D721Med (cell line): ENCODE results near the gene MYH14.
A peak's percentile ranks its signal among the peaks of the same experiment; 100 is the strongest.

Experiments
- DNase-seq: peaks from one replicate; pipeline ENCODE4 v3.0.0; 2011; ENCODE audit warnings: low spot score; ENCODE audit not compliant: insufficient read length
- FAIRE-seq: peaks from 2 replicates; lab custom pipeline; 2011; peaks lifted over from hg19 to GRCh38; lab: Jason Lieb, UNC
- TF ChIP-seq, protein P1 (sequence below): IDR thresholded peaks from 2 replicates; pipeline ENCODE4 v1.5.1; 2012; ENCODE audit warnings: mild to moderate bottlenecking, control low read depth; ENCODE audit not compliant: insufficient read depth; ENCODE audit errors: missing control alignments

Gene MYH14

DNA sequence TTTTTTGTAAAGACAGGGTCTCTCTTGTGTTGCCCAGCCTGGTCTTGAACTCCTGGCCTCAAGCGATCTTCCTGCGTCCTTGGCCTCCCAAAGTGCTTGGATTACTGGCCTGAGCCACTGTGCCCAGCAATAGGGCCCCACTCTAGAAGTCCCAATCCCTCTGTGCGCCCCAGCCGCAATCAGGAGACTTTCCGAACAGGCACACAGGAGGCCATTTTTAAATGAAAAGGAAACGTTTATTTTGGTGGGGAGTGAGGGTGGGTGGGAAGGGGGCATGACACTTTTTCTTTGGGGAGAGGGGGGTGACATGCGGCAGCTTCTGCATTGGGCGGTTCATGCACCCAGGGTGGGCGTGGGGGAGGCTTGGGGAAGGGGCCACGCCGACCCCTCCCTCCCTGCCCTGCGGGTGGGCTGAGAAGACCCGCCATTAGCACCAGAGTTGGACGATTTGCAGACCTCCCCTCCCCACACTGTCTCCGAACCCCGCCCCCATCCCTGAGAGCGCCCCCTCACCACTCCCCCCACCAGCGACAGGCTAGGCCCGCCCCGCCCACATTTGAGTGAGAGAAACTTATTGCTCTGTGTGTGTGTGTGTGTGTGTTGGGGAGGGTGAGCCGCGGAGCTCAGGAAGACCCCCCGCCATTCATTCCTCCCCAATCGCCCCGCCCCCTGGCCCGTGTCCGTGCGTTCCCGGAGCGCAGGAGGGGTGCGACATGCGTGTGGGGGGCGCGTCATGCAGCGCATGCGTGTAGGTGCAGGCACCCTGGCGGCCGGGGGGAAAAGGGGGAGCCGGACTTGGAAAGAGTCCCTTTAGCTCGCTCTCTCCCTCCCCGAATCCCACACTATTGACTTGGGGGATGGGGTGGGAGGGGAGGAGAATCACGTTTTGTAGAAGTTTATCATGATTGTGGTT lies 108.6 kb downstream of the MYH14 start:
- DNase-seq (peak; percentile 57), FAIRE-seq (no peak)
- TF ChIP-seq, protein P1, sequence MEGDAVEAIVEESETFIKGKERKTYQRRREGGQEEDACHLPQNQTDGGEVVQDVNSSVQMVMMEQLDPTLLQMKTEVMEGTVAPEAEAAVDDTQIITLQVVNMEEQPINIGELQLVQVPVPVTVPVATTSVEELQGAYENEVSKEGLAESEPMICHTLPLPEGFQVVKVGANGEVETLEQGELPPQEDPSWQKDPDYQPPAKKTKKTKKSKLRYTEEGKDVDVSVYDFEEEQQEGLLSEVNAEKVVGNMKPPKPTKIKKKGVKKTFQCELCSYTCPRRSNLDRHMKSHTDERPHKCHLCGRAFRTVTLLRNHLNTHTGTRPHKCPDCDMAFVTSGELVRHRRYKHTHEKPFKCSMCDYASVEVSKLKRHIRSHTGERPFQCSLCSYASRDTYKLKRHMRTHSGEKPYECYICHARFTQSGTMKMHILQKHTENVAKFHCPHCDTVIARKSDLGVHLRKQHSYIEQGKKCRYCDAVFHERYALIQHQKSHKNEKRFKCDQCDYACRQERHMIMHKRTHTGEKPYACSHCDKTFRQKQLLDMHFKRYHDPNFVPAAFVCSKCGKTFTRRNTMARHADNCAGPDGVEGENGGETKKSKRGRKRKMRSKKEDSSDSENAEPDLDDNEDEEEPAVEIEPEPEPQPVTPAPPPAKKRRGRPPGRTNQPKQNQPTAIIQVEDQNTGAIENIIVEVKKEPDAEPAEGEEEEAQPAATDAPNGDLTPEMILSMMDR: no peak

DNA sequence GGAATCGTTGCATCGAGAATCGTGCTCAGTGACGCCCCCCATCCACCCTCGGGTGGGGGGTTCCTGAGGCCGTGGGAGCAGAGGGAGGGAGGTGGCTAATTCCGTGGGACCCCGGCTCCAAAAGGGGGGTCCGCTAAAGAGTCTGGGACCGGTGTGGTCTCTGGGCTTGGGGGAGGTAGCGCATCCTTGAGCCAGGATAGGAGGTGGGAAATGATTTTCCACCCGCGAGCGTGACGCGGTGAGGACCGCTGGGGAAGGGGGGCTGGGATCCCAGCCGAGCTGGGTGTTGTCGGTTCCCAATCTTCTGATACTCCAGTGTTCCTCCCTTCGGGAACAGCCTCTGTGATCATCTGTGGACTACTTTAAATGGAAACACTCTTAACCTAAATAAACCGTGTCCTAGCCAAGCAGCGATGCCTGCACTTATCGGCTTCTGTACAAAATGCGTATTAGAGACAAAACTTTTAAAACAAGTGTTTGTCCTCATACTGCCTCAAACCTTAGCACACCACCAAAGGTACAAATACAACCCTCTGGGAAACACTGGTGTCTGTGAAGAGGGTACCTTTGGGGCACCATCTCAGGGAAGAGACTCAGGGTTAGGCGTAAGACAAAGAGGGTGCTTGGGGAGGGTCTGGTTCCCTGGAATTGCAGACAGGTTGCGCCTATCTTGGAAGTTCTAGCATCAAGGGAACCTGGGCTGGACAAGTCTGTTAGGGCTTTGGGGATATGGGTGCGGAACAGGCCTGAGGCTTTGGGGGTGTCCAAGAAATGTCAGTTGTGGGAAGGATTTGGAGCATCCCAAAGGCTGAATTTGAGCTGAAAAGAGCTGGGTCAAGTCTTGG lies 109.8 kb downstream of the MYH14 start:
- DNase-seq: no peak
- FAIRE-seq: no peak
- TF ChIP-seq, protein P1: no peak

DNA sequence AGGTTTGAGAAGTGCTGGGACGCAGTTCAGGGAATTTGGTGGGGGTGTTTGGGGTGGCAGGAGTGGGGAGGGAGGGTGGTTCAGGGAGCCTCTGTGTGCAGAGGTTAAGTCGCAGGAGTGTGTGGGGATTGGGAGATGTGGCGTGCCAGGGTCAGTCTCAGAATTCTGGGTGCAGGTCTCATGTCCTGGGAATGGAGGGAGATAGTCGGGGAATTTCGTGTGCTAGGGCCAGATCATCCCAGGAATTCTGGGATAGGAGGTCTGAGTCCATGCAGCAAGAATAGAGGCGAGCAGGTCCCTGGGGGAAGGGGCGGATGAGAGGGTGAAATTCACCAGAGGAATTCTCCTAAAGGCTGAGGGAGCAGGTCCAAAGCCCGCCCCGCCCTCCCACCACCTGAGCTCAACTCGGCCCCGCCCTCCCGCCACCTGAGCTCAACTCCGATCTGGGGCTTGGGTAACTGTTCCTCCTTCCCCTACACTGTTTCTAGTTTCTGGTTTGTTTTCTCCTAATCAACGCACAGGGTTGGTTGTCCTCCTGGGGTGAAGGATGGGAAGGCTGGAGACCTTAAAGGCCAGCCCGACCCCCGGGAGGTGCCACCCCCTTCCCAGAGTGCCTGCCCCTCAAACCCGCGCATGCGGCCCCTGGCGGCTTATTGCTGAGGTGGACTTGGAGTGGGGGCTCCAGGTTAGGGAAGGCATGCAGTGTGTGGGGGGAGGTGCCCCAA lies 110.6 kb downstream of the MYH14 start:
- no peak for FAIRE-seq
- TF ChIP-seq, protein P1: no peak
- DNase-seq: no peak

DNA sequence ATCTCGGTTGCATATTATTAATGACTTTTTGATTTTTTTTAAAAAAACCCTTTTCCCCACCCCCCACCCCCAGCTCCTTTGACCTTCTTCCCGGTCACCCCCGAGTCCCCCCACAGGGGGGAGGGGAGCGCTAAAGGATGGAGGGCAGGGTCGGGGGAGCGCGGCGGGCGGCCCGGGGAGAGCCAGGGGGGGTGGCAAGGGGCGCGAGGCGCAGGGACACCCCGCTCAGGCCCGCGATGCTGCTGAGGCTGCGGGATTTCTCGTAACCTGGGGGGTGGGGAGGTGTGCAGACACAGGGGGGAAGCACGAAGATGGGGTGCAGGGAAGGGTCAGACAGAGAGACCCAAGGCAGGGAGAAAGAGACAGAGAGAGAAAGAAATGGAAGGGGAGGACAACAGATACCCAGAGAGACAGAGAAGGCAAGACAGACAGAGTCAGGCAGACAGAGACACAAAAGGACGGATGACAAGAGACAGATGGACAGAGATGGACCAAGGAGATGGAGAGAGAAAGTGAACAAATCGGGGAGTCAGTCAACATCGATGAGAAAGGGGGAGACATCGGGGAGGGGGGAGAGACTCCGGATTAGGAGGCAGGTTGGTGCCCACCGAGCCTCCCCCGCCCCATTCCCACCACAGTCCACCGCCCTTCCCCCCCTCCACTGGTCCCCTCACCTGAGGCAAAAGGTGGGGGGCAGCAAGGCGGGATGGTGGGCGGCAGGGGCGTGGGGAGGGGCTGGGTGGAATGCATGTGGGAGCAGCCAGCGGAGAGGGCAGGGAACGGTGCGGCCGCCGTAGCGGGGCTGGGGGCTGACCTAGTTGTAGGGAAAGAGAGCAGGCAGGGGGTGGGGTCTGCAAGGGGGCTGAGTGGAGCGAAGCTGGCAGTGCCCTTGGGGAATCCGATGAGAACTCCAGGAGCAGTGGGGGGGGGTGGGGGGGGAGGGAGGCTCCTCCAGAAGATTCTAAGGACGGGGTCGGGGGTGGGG lies 111.6 kb downstream of the MYH14 start:
- DNase-seq (no peak), FAIRE-seq (no peak)

DNA sequence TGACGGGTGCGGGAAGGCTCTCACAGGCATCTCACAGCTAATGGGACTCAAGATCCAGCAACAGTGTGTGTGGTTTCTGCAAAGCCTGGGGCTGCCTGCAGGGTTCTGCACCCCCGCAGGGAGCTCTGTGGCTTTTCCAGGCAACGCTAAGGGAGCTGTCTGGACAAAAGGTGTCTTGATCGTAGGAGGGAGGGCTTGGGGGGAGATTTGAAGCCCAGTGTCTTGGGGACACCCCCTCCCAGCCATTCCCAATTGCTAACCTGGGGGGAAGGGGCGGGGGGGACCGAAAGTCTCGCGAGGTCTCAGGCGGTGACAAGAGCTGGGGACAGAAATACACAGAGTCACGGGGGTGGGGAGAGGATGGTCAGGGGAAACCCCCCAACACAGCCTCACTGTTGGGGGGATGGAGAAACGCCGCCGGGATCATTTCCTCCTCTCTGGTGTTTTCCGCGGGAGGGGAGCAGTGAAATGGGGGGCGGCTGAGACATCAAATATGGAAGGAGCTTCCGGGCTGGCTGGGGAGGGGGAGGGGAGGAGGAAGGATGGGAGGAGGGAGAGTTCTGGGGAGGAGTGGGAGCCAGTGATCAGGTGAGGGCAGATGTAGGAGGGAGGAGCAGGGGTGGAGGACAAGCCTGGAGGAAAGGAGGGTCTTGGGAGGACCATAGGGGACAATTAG lies 112.5 kb downstream of the MYH14 start:
- FAIRE-seq: no peak
- TF ChIP-seq, protein P1: no peak
- no peak for DNase-seq

More for the DNA sequence above, 111.6 kb downstream of the MYH14 start:
- TF ChIP-seq, protein P1: no peak
